ENCODE data around the gene STK32B.

The STK32B gene

GRCh38 chr4:5204781-5205180, 153.5 kb downstream of the STK32B start:
- no peak for DNase-seq (ENCODE audit: low read depth)
- H3K4me3 ChIP-seq (ENCODE audit: low read depth, low read length) = no peak overlapping the region
- no peak for TF ChIP-seq CTCF (IDR thresholded peaks at IDR 0.05; ENCODE audit: low read depth, low read length, missing control alignments)
- in situ Hi-C loops (cut with HindIII; ENCODE audit: low sequenced_read_pairs) = no loop called here

- in situ Hi-C loops (cut with HindIII; ENCODE audit: low sequenced_read_pairs) = no loop called here
- DNase-seq (ENCODE audit: low read depth) = peak; percentile 67
- H3K4me3 ChIP-seq (ENCODE audit: low read depth, low read length) = no peak overlapping the region
Measured at GRCh38 chr4:5206016-5206790, 154.9 kb downstream of the STK32B start.

GRCh38 chr4:5209862-5210261, 158.6 kb downstream of the STK32B start:
- in situ Hi-C loops (cut with HindIII; ENCODE audit: low sequenced_read_pairs) = no loop called here
- DNase-seq (ENCODE audit: low read depth) = no peak
- no peak overlapping the region for H3K4me3 ChIP-seq (ENCODE audit: low read depth, low read length)
- TF ChIP-seq CTCF (IDR thresholded peaks at IDR 0.05; ENCODE audit: low read depth, low read length, missing control alignments) = no peak

More at GRCh38 chr4:5206016-5206790, 154.9 kb downstream of the STK32B start:
- TF ChIP-seq CTCF (IDR thresholded peaks at IDR 0.05; ENCODE audit: low read depth, low read length, missing control alignments) = no peak

- TF ChIP-seq CTCF (IDR thresholded peaks at IDR 0.05; ENCODE audit: low read depth, low read length, missing control alignments) = no peak
- in situ Hi-C loops (cut with HindIII; ENCODE audit: low sequenced_read_pairs) = no loop called here
- H3K4me3 ChIP-seq (ENCODE audit: low read depth, low read length) = no peak overlapping the region
- DNase-seq (ENCODE audit: low read depth) = no peak
Measured at GRCh38 chr4:5211282-5211839, 160.1 kb downstream of the STK32B start.

- TF ChIP-seq CTCF (IDR thresholded peaks at IDR 0.05; ENCODE audit: low read depth, low read length, missing control alignments) = no peak
- H3K4me3 ChIP-seq (ENCODE audit: low read depth, low read length) = no peak overlapping the region
- no peak for DNase-seq (ENCODE audit: low read depth)
- in situ Hi-C loops (cut with HindIII; ENCODE audit: low sequenced_read_pairs) = no loop called here
Measured at GRCh38 chr4:5212255-5213013, 161.2 kb downstream of the STK32B start.

GRCh38 chr4:5213087-5213595, 161.9 kb downstream of the STK32B start:
- in situ Hi-C loops (cut with HindIII; ENCODE audit: low sequenced_read_pairs) = no loop called here
- TF ChIP-seq CTCF (IDR thresholded peaks at IDR 0.05; ENCODE audit: low read depth, low read length, missing control alignments) = no peak
- H3K4me3 ChIP-seq (ENCODE audit: low read depth, low read length) = no peak overlapping the region
- DNase-seq (ENCODE audit: low read depth) = no peak

All from astrocyte of the cerebellum (primary cell).